ENCODE data around the gene GPC3. TPM values are rescaled to one million over a fixed set of nuclear protein-coding genes. Genes with fewer than 3 reads are reported as not detected.

The GPC3 gene
- total RNA-seq, 1 experiment from 2014 or later, result not detected

DNA sequence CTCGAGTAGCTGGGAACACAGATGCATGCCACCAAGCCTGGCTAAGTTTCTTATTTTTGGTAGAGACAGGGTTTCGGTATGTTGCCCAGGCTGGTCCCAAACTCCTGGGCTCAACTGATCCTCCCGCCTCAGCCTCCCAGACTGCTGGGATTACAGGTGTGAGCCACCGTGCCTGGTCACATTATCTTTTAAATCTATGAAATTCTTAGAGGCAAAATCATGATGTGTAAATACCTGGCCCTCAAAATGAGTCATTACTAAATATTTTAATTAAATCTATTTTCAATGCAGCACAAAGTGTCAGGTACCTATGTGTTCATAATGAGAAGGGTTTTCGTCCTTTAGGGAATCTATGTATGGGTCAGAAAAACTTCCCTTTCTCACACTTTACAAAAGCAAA is 347.6 kb downstream of the GPC3 start:
- no peaks in the 10 kb centered on the region for H4K20me1 ChIP-seq (ENCODE audit: insufficient read depth)
- no peaks in the 10 kb centered on the region for H3K9me2 ChIP-seq (ENCODE audit: insufficient read depth)
- intact Hi-C loops (cut with micrococcal nuclease; ENCODE audit: unreplicated experiment), result no loop called here
- no peaks in the 10 kb centered on the region for H3K79me2 ChIP-seq (ENCODE audit: low read depth)
- no peaks in the 10 kb centered on the region for H3K9me3 ChIP-seq (ENCODE audit: insufficient read depth, low read depth)
- peaks cover 8% of the 10 kb centered on the region; the same call in 1 of the 2 replicates for H3F3A ChIP-seq (ENCODE audit: insufficient read depth, low read depth)
- no peaks in the 10 kb centered on the region for H3K36me3 ChIP-seq (ENCODE audit: low read depth)
- DNase-seq, result peak; percentile 9 to 56
- peak overlapping the region; percentile 56 for H3K27ac ChIP-seq
- no peaks in the 10 kb centered on the region for H3K27me3 ChIP-seq (ENCODE audit: insufficient read depth, low read depth)
- ChIA-PET POLR2A (ENCODE audit: unreplicated experiment) (no interaction called here), CTCF (no interaction called here)
- peak overlapping the region; percentile 56 for H3K4me2 ChIP-seq
- peaks cover 30% of the 10 kb centered on the region for H3K4me1 ChIP-seq (replicated peaks; ENCODE audit: insufficient read depth)
- 0 out of 2 replicates have a peak overlapping the region, but pooled peaks have one; percentile 8 for H3K4me3 ChIP-seq
- H2AFZ ChIP-seq, result no peak overlapping the region
- TF ChIP-seq CTCF (conservative IDR thresholded peaks at IDR 0.05) (no peak), EZH2 (IDR thresholded peaks at IDR 0.05; ENCODE audit: low read depth) (no peak)
- no TSS peak for BruUV-seq (replicated peaks)

GRCh38 chrX:133636009-133636408 is 349.4 kb downstream of the GPC3 start:
- no peak overlapping the region for H2AFZ ChIP-seq
- no peaks in the 10 kb centered on the region for H3K79me2 ChIP-seq (ENCODE audit: low read depth)
- no TSS peak for BruUV-seq (replicated peaks)
- H3K4me1 ChIP-seq (replicated peaks; ENCODE audit: insufficient read depth), result peaks cover 30% of the 10 kb centered on the region
- TF ChIP-seq CTCF (conservative IDR thresholded peaks at IDR 0.05) (no peak), EZH2 (IDR thresholded peaks at IDR 0.05; ENCODE audit: low read depth) (no peak)
- H3F3A ChIP-seq (ENCODE audit: insufficient read depth, low read depth), result peaks cover 8% of the 10 kb centered on the region; the same call in 1 of the 2 replicates
- H3K9me3 ChIP-seq (ENCODE audit: insufficient read depth, low read depth), result no peaks in the 10 kb centered on the region
- no peaks in the 10 kb centered on the region for H3K36me3 ChIP-seq (ENCODE audit: low read depth)
- H3K27ac ChIP-seq, result no peak overlapping the region
- DNase-seq, result no peak
- no peaks in the 10 kb centered on the region for H4K20me1 ChIP-seq (ENCODE audit: insufficient read depth)
- intact Hi-C loops (cut with micrococcal nuclease; ENCODE audit: unreplicated experiment), result no loop called here
- POLR2A ChIA-PET (ENCODE audit: unreplicated experiment), result no interaction called here
- H3K4me3 ChIP-seq, result no peak overlapping the region
- no peaks in the 10 kb centered on the region for H3K9me2 ChIP-seq (ENCODE audit: insufficient read depth)
- CTCF ChIA-PET, result no interaction called here
- no peaks in the 10 kb centered on the region for H3K27me3 ChIP-seq (ENCODE audit: insufficient read depth, low read depth)
- no peak overlapping the region for H3K4me2 ChIP-seq

DNA sequence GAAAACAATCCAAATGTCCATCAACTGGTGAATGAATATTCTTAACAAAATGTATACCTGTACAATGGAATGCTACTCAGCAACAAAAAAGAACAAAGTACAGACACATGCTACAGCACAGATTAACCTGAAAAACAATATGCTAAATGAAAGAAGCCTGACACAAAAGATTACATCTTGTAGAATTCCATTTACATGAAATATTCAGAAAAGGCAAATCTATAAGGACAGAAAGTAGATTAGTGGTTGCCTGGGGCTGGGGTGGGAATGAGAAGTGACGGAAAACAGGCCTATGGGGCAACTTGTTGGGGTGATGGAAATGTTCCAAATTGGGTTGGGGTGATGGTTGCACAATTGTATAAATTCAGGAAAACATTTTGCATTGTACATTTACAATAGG is 351.0 kb downstream of the GPC3 start:
- H3K4me2 ChIP-seq, result no peak overlapping the region
- no peaks in the 10 kb centered on the region for H3K9me2 ChIP-seq (ENCODE audit: insufficient read depth)
- intact Hi-C loops (cut with micrococcal nuclease; ENCODE audit: unreplicated experiment), result no loop called here
- no peaks in the 10 kb centered on the region for H3K27me3 ChIP-seq (ENCODE audit: insufficient read depth, low read depth)
- H3K36me3 ChIP-seq (ENCODE audit: low read depth), result no peaks in the 10 kb centered on the region
- H3K4me1 ChIP-seq (replicated peaks; ENCODE audit: insufficient read depth), result peaks cover 28% of the 10 kb centered on the region
- CTCF ChIA-PET, result no interaction called here
- no peak overlapping the region for H3K4me3 ChIP-seq
- peaks cover 8% of the 10 kb centered on the region; the same call in 1 of the 2 replicates for H3F3A ChIP-seq (ENCODE audit: insufficient read depth, low read depth)
- H3K9me3 ChIP-seq (ENCODE audit: insufficient read depth, low read depth), result no peaks in the 10 kb centered on the region
- no peak overlapping the region for H3K27ac ChIP-seq
- H2AFZ ChIP-seq, result no peak overlapping the region
- no peaks in the 10 kb centered on the region for H3K79me2 ChIP-seq (ENCODE audit: low read depth)
- TF ChIP-seq CTCF (conservative IDR thresholded peaks at IDR 0.05) (no peak), EZH2 (IDR thresholded peaks at IDR 0.05; ENCODE audit: low read depth) (no peak)
- H4K20me1 ChIP-seq (ENCODE audit: insufficient read depth), result no peaks in the 10 kb centered on the region
- POLR2A ChIA-PET (ENCODE audit: unreplicated experiment), result no interaction called here
- no TSS peak for BruUV-seq (replicated peaks)
- no peak for DNase-seq
